HepG2 (cell line): ENCODE results near the gene PRELP. TPM values are rescaled to one million over a fixed set of nuclear protein-coding genes. Genes with fewer than 3 reads are reported as not detected.
A peak's percentile ranks its signal among the peaks of the same experiment; 100 is the strongest.

ENCODE experiments used
- ATAC-seq: fragments of 200-7000 bp; cut with Tn5 transposase; 3 replicates; pipeline ENCODE4 v1.9.1; 2020; ENCODE audit warnings: mild to moderate bottlenecking, moderate library complexity
- BruUV-seq: library from RNA; stranded (reverse); fragments of 400-500 nt; replicated peaks from 2 replicates; lab custom pipeline; 2021; lab: Mats Ljungman, UMichigan
- CTCF ChIA-PET: fragments of 300-600 bp; formaldehyde crosslinking; extraction: SDS; loops from one replicate; lab custom pipeline; 2021; ENCODE audit warnings: low total read pairs, inconsistent platforms, low intra/inter-chr PET ratio; lab: Yijun Ruan, JAX
- POLR2A ChIA-PET: fragments of 350-600 bp; sonication (Branson Sonifier 250); formaldehyde crosslinking; loops from one replicate; lab custom pipeline; 2020; ENCODE audit warnings: antibody characterized with exemption, inconsistent platforms; lab: Yijun Ruan, JAX
- DNase-seq: peaks from one replicate; pipeline ENCODE4 v3.0.0-alpha.2; 2015; ENCODE audit warnings: low spot score
- FAIRE-seq: peaks from 3 replicates; lab custom pipeline; 2011; peaks lifted over from hg19 to GRCh38; lab: Jason Lieb, UNC
- H2AFZ ChIP-seq: one replicate; pipeline ENCODE4 v1.6.1; 2011; ENCODE audit warnings: low read length, inconsistent platforms
- H3K27ac ChIP-seq: fragments of 300-600 bp; 3 replicates; pipeline ENCODE4 v1.8.0; 2011; ENCODE audit warnings: mixed run types, mild to moderate bottlenecking, mixed read lengths, low read length, inconsistent platforms; ENCODE audit not compliant: insufficient read depth; ENCODE audit errors: extremely low read length
- H3K27me3 ChIP-seq, 2 experiments: fragments of 200-600 bp in 1 of 2; 2 replicates in 1 of 2; 3 replicates in 1 of 2; pipeline versions ENCODE4 v1.6.0 to v1.8.0; 2011; ENCODE audit warnings: low read length in 2 of 2, mild to moderate bottlenecking in 2 of 2, moderate library complexity in 2 of 2, inconsistent platforms in 1 of 2; ENCODE audit not compliant: insufficient read depth in 2 of 2, control insufficient read depth in 1 of 2
- H3K36me3 ChIP-seq, 2 experiments: fragments of 200-600 bp in 1 of 2; replicated peaks in 1 of 2; 2 replicates in 1 of 2; 3 replicates in 1 of 2; pipeline versions ENCODE4 v1.5.1 to v1.8.0; 2011; ENCODE audit warnings: low read length in 2 of 2, inconsistent platforms in 1 of 2; ENCODE audit not compliant: insufficient read depth in 2 of 2, control insufficient read depth in 1 of 2
- H3K4me1 ChIP-seq: 2 replicates; pipeline ENCODE4 v1.5.1; 2012; ENCODE audit warnings: low read length, inconsistent platforms; ENCODE audit not compliant: insufficient read depth
- H3K4me2 ChIP-seq: 2 replicates; pipeline ENCODE4 v1.6.0; 2011; ENCODE audit warnings: low read depth, low read length, inconsistent platforms
- H3K4me3 ChIP-seq, 3 experiments: fragments of 200-600 bp in 1 of 3; sonication (generic), shearing (Covaris generic) in 1 of 3; replicated peaks in 1 of 3; 2 replicates each; pipeline ENCODE4 v1.5.1; 2011 to 2016; ENCODE audit warnings: low read length in 3 of 3, inconsistent platforms in 2 of 3, low read depth in 2 of 3, mild to moderate bottlenecking in 2 of 3, control low read depth in 1 of 3, mixed read lengths in 1 of 3; ENCODE audit not compliant: insufficient read depth in 1 of 3
- H3K79me2 ChIP-seq: one replicate; pipeline ENCODE4 v1.6.1; 2011; ENCODE audit warnings: low read length, inconsistent platforms; ENCODE audit not compliant: insufficient read depth
- H3K9ac ChIP-seq: 2 replicates; pipeline ENCODE4 v1.6.0; 2011; ENCODE audit warnings: mild to moderate bottlenecking, low read depth, low read length, inconsistent platforms; ENCODE audit not compliant: insufficient read depth
- H3K9me3 ChIP-seq: 2 replicates; pipeline ENCODE4 v1.5.1; 2012; ENCODE audit warnings: mild to moderate bottlenecking, low read length
- H4K20me1 ChIP-seq: 2 replicates; pipeline ENCODE4 v1.6.0; 2011; ENCODE audit warnings: inconsistent platforms, mild to moderate bottlenecking, low read length, moderate library complexity; ENCODE audit not compliant: insufficient read depth
- CTCF ChIP-seq: sonication (generic); formaldehyde crosslinking; IDR thresholded peaks from 2 replicates; pipeline ENCODE4 v1.5.0; 2020; ENCODE audit warnings: mild to moderate bottlenecking, missing genetic modification reagents, moderate library complexity
- HNF4G ChIP-seq, 2 experiments: sonication (generic) in 1 of 2; formaldehyde crosslinking in 1 of 2; IDR thresholded peaks; 2 replicates each; pipeline versions ENCODE4 v1.4.0 to v1.6.1; 2011 to 2020; ENCODE audit warnings: borderline replicate concordance in 2 of 2, low read depth in 2 of 2, mild to moderate bottlenecking in 2 of 2, low read length in 1 of 2, missing genetic modification reagents in 1 of 2, moderate library complexity in 1 of 2
- YY1 ChIP-seq: IDR thresholded peaks from 2 replicates; pipeline ENCODE4 v1.6.1; 2011; ENCODE audit warnings: low read length, low read depth, moderate library complexity, mild to moderate bottlenecking; ENCODE audit not compliant: insufficient read depth, insufficient replicate concordance
- ZFP62 ChIP-seq: sonication (generic); formaldehyde crosslinking; IDR thresholded peaks from 2 replicates; pipeline ENCODE4 v1.4.0; 2020; ENCODE audit warnings: missing genetic modification reagents
- ZNF496 ChIP-seq: sonication (generic); formaldehyde crosslinking; IDR thresholded peaks from 2 replicates; pipeline ENCODE4 v1.8.1; 2023; ENCODE audit warnings: mild to moderate bottlenecking, moderate library complexity, missing genetic modification reagents; ENCODE audit not compliant: insufficient replicate concordance
- ZSCAN25 ChIP-seq: sonication (generic); formaldehyde crosslinking; IDR thresholded peaks from 2 replicates; pipeline ENCODE4 v1.8.0; 2022; ENCODE audit warnings: mild to moderate bottlenecking, missing genetic modification reagents
- WGBS: methylation state at CpG from one replicate; pipeline ENCODE4 v1.1.6; 2017; ENCODE audit warnings: low lambda C conversion rate; 5-methylcytosine and 5-hydroxymethylcytosine counted together
- in situ Hi-C: cut with HindIII; loops from 2 replicates; pipeline ENCODE4 v1.10.0; 2017; ENCODE audit warnings: low pct_unique_long_range_greater_than_20kb; ENCODE audit not compliant: extremely low pct_ligation_motif_present
- intact Hi-C: fragments of 100-400 bp; cut with micrococcal nuclease; formaldehyde crosslinking; loops from one replicate; pipeline ENCODE4 v1.10.0; 2022; ENCODE audit not compliant: unreplicated experiment
- polyA plus RNA-seq, 8 experiments: library from polyadenylated mRNA; depleted of rRNA in 3 of 8; stranded (reverse) in 7 of 8; unstranded in 1 of 8; fragments of >200 nt; fragmentation: Illumina TruSeq in 4 of 8; extraction: Trizol in 4 of 8; gene quantifications; 2 replicates each; pipeline versions ENCODE4 v1.2.1 to v1.2.3, GENCODE V29; 2011 to 2016; ENCODE audit warnings: low read depth in 4 of 8, missing spikeins in 1 of 8, mixed read lengths in 1 of 8; ENCODE audit not compliant: insufficient read depth in 1 of 8
- total RNA-seq, 5 experiments: library from RNA; depleted of rRNA; stranded (reverse); fragments of >200 nt; fragmentation: Illumina TruSeq; extraction: Trizol; gene quantifications; 2 replicates each; pipeline ENCODE4 v1.2.3, GENCODE V29; 2016; ENCODE audit warnings: low read depth in 1 of 5

The PRELP gene
- total and polyA plus RNA-seq, 2 of the 13 experiments (the other 11 are each of a cell fraction or from before 2014, with no cell fraction given): not detected

GRCh38 chr1:203508463-203509073 is 33.0 kb downstream of the PRELP start:
- in situ Hi-C loops: no loop called here
- peaks cover 0 to 13% of the 10 kb centered on the region in 2 experiments; a peak in 2 of 5 replicates for H3K27me3 ChIP-seq
- POLR2A ChIA-PET: no interaction called here
- WGBS: 7% methylated on average over 10 of the region's 10 CpGs
- FAIRE-seq: no peak
- TF ChIP-seq YY1 (peak; percentile 16), ZFP62 (no peak), CTCF (CRISPR knock-in tag) (peak; percentile 27; the same call in 1 of the 2 replicates), ZNF496 (no peak), ZSCAN25 (CRISPR knock-in tag) (peak; percentile 89), HNF4G (IDR thresholded peaks at IDR 0.05; ENCODE audit: borderline replicate concordance, low read depth, low read length) (0 out of 2 replicates have a peak, but pooled peaks have one; percentile 30), HNF4G (CRISPR knock-in tag; IDR thresholded peaks at IDR 0.05; ENCODE audit: borderline replicate concordance, low read depth) (no peak)
- TF ChIP-seq, all 625 proteins: peak for 4
- Histone ChIP-seq H3K27ac (no peak overlapping the region), H3K9me3 (no peaks in the 10 kb centered on the region), H3K36me3 (no peaks in the 10 kb centered on the region), H3K9ac (no peak overlapping the region), H3K79me2 (no peaks in the 10 kb centered on the region), H3K4me2 (peak overlapping the region; percentile 16; the same call in 1 of the 2 replicates), H4K20me1 (peaks cover under 1% of the 10 kb centered on the region; the same call in 1 of the 2 replicates), H3K4me3 (no peak overlapping the region; a peak in 1 of 6 replicates), H3K4me1 (peaks cover 13% of the 10 kb centered on the region), H2AFZ (no peak overlapping the region)
- CTCF ChIA-PET: no interaction called here
- ATAC-seq (peak; percentile 76), DNase-seq (peak; percentile 51)
- BruUV-seq: no TSS peak
- intact Hi-C loops: loop anchor here (1.0 kb wide), 1 partner anchor 194 kb away; no protein-coding TSS in a partner anchor
